ENCODE data around the gene RAP2A. TPM values are rescaled to one million over a fixed set of nuclear protein-coding genes. Genes with fewer than 3 reads are reported as not detected.

RAP2A gene
- total RNA-seq, 1 experiment from 2014 or later: 15.2 TPM

- Histone ChIP-seq H3K4me2 (ENCODE audit: low read length) (no peak overlapping the region), H3K4me1 (ENCODE audit: insufficient read depth, low read length) (no peaks in the 10 kb centered on the region), H3K9me2 (replicated peaks; ENCODE audit: low read length) (no peaks in the 10 kb centered on the region), H2AFZ (ENCODE audit: low read length) (no peak overlapping the region), H3F3A (ENCODE audit: low read length, unreplicated experiment) (no peaks in the 10 kb centered on the region), H3K27me3 (ENCODE audit: low read length) (no peaks in the 10 kb centered on the region), H3K9ac (ENCODE audit: low read length) (no peak overlapping the region), H3K36me3 (ENCODE audit: low read depth, low read length) (no peaks in the 10 kb centered on the region), H3K9me3 (ENCODE audit: low read length) (no peaks in the 10 kb centered on the region), H3K4me3 (ENCODE audit: low read length) (no peak overlapping the region), H4K20me1 (ENCODE audit: low read length) (no peaks in the 10 kb centered on the region), H3K27ac (ENCODE audit: low read length) (no peak overlapping the region), H3K79me2 (ENCODE audit: low read length) (peaks cover 3% of the 10 kb centered on the region)
- no peak for DNase-seq
- BruUV-seq (replicated peaks): no TSS peak
- POLR2A ChIA-PET (ENCODE audit: unreplicated experiment): no interaction called here
- CTCF ChIA-PET: no interaction called here
- ATAC-seq: no peak
- intact Hi-C loops (cut with micrococcal nuclease): loop anchor here (5.0 to 10.0 kb wide), 3 partner anchors 207 to 1655 kb away; partner anchors contain the start of genes MBNL2 and UGGT2
- TF ChIP-seq EZH2 (IDR thresholded peaks at IDR 0.05; ENCODE audit: low read length, unreplicated experiment) (no peak), CTCF (conservative IDR thresholded peaks at IDR 0.05; ENCODE audit: low read depth, low read length) (no peak), EZH2phosphoT487 (IDR thresholded peaks at IDR 0.05; ENCODE audit: borderline replicate concordance, low read length) (no peak)
These were observed 4.3 kb upstream of the RAP2A start for GRCh38 chr13:97429681-97430081.

- Histone ChIP-seq H3K27ac (ENCODE audit: low read length) (no peak overlapping the region), H3K4me2 (ENCODE audit: low read length) (no peak overlapping the region), H4K20me1 (ENCODE audit: low read length) (no peaks in the 10 kb centered on the region), H3K4me1 (ENCODE audit: insufficient read depth, low read length) (no peaks in the 10 kb centered on the region), H2AFZ (ENCODE audit: low read length) (no peak overlapping the region), H3K9me3 (ENCODE audit: low read length) (no peaks in the 10 kb centered on the region), H3K79me2 (ENCODE audit: low read length) (peaks cover 10% of the 10 kb centered on the region), H3K27me3 (ENCODE audit: low read length) (no peaks in the 10 kb centered on the region), H3F3A (ENCODE audit: low read length, unreplicated experiment) (no peaks in the 10 kb centered on the region), H3K4me3 (ENCODE audit: low read length) (no peak overlapping the region), H3K9me2 (replicated peaks; ENCODE audit: low read length) (no peaks in the 10 kb centered on the region), H3K36me3 (ENCODE audit: low read depth, low read length) (no peaks in the 10 kb centered on the region), H3K9ac (ENCODE audit: low read length) (no peak overlapping the region)
- DNase-seq (no peak), ATAC-seq (no peak)
- intact Hi-C loops (cut with micrococcal nuclease): loop anchor here (5.0 to 10.0 kb wide), 3 partner anchors 208 to 1655 kb away; partner anchors contain the start of genes MBNL2 and UGGT2
- POLR2A ChIA-PET (ENCODE audit: unreplicated experiment): no interaction called here
- no TSS peak for BruUV-seq (replicated peaks)
- CTCF ChIA-PET: no interaction called here
- no peak for TF ChIP-seq EZH2phosphoT487 (IDR thresholded peaks at IDR 0.05; ENCODE audit: borderline replicate concordance, low read length)
- TF ChIP-seq CTCF (conservative IDR thresholded peaks at IDR 0.05; ENCODE audit: low read depth, low read length): no peak
- TF ChIP-seq EZH2 (IDR thresholded peaks at IDR 0.05; ENCODE audit: low read length, unreplicated experiment): no peak
These were observed 3.7 kb upstream of the RAP2A start for GRCh38 chr13:97430296-97430695.

DNA sequence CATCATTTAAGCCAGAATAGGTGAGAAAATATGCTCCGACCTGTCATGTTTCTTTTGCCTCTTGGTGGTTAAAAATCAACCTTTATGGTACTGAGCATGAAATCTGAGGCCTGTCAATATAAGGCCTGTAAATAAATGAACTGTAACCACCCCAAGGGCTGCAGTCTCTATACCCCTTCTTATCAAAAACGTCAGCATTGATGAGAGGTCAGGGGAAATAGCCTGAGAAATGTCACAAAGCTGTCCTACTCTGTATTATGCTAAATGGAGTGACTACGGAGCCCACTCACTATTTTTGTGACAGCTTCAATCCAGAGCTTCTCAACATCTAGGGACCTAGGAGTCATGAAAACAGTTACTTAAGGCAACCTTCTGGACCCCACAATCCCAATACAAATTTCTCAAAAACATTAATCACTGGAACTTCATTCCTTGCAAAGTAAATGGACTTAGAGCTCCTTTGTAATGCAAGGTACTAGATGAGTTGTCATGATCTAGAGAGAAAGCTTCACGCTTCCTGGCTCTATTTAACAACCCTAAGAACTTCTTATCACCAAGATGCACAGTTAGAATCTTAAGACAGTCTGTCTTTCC, 2.7 kb upstream of the RAP2A start:
- no peak overlapping the region for H3K4me3 ChIP-seq (ENCODE audit: low read length)
- no peaks in the 10 kb centered on the region for H4K20me1 ChIP-seq (ENCODE audit: low read length)
- DNase-seq: no peak
- no peak for ATAC-seq
- no peaks in the 10 kb centered on the region for H3K9me3 ChIP-seq (ENCODE audit: low read length)
- no peaks in the 10 kb centered on the region for H3F3A ChIP-seq (ENCODE audit: low read length, unreplicated experiment)
- H3K27ac ChIP-seq (ENCODE audit: low read length): no peak overlapping the region
- ChIA-PET POLR2A (ENCODE audit: unreplicated experiment) (no interaction called here), CTCF (interaction anchor here (0.6 kb wide), 1 partner anchor 450 kb away, joined by 4 read pairs; no protein-coding TSS in a partner anchor)
- peaks cover 18% of the 10 kb centered on the region for H3K79me2 ChIP-seq (ENCODE audit: low read length)
- no peak overlapping the region for H3K9ac ChIP-seq (ENCODE audit: low read length)
- BruUV-seq (replicated peaks): no TSS peak
- no peaks in the 10 kb centered on the region for H3K36me3 ChIP-seq (ENCODE audit: low read depth, low read length)
- H3K4me2 ChIP-seq (ENCODE audit: low read length): peak overlapping the region; percentile 95; the same call in 1 of the 2 replicates
- H3K9me2 ChIP-seq (replicated peaks; ENCODE audit: low read length): no peaks in the 10 kb centered on the region
- intact Hi-C loops (cut with micrococcal nuclease): loop anchor here (5.0 to 10.0 kb wide), 3 partner anchors 209 to 1654 kb away; partner anchors contain the start of genes MBNL2 and UGGT2
- H2AFZ ChIP-seq (ENCODE audit: low read length): no peak overlapping the region
- TF ChIP-seq CTCF (conservative IDR thresholded peaks at IDR 0.05; ENCODE audit: low read depth, low read length) (no peak), EZH2phosphoT487 (IDR thresholded peaks at IDR 0.05; ENCODE audit: borderline replicate concordance, low read length) (no peak), EZH2 (IDR thresholded peaks at IDR 0.05; ENCODE audit: low read length, unreplicated experiment) (no peak)
- H3K4me1 ChIP-seq (ENCODE audit: insufficient read depth, low read length): peaks cover 8% of the 10 kb centered on the region
- no peaks in the 10 kb centered on the region for H3K27me3 ChIP-seq (ENCODE audit: low read length)
